Measurements from ENCODE around the gene BBS10. TPM values are rescaled to one million over a fixed set of nuclear protein-coding genes. Genes with fewer than 3 reads are reported as not detected.
"Not testable (repeated sequence)": the region's sequence is repeated elsewhere in the genome, so short reads cannot be mapped to it uniquely, and the experiment has no call there.

The BBS10 gene
- total RNA-seq, 1 donor from 2014 or later, result 10.9 TPM

DNA sequence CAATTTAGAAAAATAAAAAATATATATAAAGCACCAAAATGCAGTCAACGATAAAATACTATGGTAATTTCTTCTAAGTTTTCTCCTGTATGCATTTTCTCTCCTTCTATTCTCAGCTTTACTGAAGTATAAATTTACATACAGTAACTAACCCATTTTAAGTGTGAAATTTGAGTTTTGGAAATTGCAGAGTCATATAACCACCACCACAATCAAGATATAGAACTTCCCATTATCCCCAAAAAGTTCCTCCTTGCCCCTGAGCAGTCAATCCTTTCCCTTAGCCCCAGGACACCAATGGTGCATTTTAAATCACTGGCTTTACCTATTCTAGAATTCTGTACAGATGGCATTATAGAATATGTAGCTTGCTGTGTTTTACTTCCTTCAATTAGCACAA lies 31.0 kb upstream of the BBS10 start:
- no peaks in the 10 kb centered on the region for H3K9me3 Mint-ChIP-seq (ENCODE audit: unreplicated experiment)
- no peak overlapping the region for H3K4me3 Mint-ChIP-seq (ENCODE audit: unreplicated experiment)
- no peaks in the 10 kb centered on the region for H3K27me3 Mint-ChIP-seq (ENCODE audit: unreplicated experiment)
- peaks cover 7% of the 10 kb centered on the region for H3K36me3 Mint-ChIP-seq (ENCODE audit: unreplicated experiment)
- no peak for DNase-seq
- TF ChIP-seq, protein P1, sequence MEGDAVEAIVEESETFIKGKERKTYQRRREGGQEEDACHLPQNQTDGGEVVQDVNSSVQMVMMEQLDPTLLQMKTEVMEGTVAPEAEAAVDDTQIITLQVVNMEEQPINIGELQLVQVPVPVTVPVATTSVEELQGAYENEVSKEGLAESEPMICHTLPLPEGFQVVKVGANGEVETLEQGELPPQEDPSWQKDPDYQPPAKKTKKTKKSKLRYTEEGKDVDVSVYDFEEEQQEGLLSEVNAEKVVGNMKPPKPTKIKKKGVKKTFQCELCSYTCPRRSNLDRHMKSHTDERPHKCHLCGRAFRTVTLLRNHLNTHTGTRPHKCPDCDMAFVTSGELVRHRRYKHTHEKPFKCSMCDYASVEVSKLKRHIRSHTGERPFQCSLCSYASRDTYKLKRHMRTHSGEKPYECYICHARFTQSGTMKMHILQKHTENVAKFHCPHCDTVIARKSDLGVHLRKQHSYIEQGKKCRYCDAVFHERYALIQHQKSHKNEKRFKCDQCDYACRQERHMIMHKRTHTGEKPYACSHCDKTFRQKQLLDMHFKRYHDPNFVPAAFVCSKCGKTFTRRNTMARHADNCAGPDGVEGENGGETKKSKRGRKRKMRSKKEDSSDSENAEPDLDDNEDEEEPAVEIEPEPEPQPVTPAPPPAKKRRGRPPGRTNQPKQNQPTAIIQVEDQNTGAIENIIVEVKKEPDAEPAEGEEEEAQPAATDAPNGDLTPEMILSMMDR (IDR thresholded peaks at IDR 0.05; ENCODE audit: partially characterized antibody, unreplicated experiment), result no peak
- no peak overlapping the region for H3K27ac Mint-ChIP-seq (ENCODE audit: unreplicated experiment)
- no peaks in the 10 kb centered on the region for H3K4me1 Mint-ChIP-seq (ENCODE audit: low read depth, unreplicated experiment)

DNA sequence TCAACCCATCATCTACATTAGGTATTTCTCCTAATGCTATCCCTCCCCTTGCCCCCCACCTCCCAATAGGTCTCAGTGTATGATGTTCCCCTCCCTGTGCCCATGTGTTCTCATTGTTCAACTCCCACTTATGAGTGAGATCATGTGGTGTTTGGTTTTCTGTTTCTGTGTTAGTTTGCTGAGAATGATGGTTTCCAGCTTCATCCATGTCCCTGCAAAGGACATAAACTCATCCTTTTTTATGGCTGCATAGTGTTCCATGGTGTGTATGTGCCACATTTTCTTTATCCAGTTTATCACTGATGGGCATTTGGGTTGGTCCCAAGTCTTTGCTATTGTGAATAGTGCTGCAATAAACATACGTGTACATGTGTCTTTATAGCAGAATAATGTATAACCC lies 28.7 kb upstream of the BBS10 start:
- H3K4me3 Mint-ChIP-seq (ENCODE audit: unreplicated experiment); DNase-seq; H3K9me3 Mint-ChIP-seq (ENCODE audit: unreplicated experiment); H3K36me3 Mint-ChIP-seq (ENCODE audit: unreplicated experiment); H3K27ac Mint-ChIP-seq (ENCODE audit: unreplicated experiment); H3K4me1 Mint-ChIP-seq (ENCODE audit: low read depth, unreplicated experiment); H3K27me3 Mint-ChIP-seq (ENCODE audit: unreplicated experiment): not testable (repeated sequence)

DNA sequence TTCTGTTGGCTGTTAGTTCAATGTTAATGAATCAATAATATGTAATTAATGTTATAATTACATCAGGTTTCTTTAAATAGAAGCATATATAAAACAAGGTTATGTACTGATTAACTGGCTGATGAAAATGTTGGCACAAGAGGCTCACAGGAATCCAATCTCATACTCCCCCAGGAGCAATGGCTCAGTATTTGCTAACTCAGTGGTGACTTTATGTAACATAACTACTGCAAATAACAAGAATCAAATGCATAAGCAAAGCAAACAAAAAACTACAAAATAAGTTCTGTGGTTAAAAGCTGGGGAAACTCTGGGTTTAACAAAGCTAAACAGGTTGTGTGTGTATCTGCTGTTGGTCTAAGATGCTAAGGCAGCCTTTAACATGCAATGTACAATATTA lies 27.7 kb upstream of the BBS10 start:
- no peak overlapping the region for H3K4me3 Mint-ChIP-seq (ENCODE audit: unreplicated experiment)
- H3K36me3 Mint-ChIP-seq (ENCODE audit: unreplicated experiment), result peaks cover 7% of the 10 kb centered on the region
- H3K4me1 Mint-ChIP-seq (ENCODE audit: low read depth, unreplicated experiment), result no peaks in the 10 kb centered on the region
- no peak overlapping the region for H3K27ac Mint-ChIP-seq (ENCODE audit: unreplicated experiment)
- TF ChIP-seq, protein P1 (IDR thresholded peaks at IDR 0.05; ENCODE audit: partially characterized antibody, unreplicated experiment), result no peak
- DNase-seq, result no peak
- no peaks in the 10 kb centered on the region for H3K9me3 Mint-ChIP-seq (ENCODE audit: unreplicated experiment)
- no peaks in the 10 kb centered on the region for H3K27me3 Mint-ChIP-seq (ENCODE audit: unreplicated experiment)

DNA sequence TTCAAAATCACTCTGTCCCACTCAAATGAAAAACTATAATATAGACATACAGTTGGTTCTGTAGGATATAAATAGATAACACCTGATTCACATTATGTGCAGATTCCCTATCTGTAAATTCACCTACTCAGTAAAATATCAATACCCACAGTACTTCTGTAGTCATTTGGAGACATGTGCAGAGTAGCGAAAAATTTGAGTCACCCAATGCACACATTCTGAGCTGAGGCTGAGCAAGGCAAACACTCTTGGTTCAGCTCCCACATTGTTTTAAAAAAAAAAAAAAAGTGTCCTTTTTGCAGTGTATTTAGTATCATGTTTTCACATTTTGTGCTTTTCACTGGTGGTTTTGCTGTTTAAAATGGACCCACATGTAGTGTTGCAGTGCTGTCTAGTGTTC lies 27.3 kb upstream of the BBS10 start:
- H3K27ac Mint-ChIP-seq (ENCODE audit: unreplicated experiment), result no peak overlapping the region
- DNase-seq, result no peak
- TF ChIP-seq, protein P1 (IDR thresholded peaks at IDR 0.05; ENCODE audit: partially characterized antibody, unreplicated experiment), result no peak
- peaks cover 7% of the 10 kb centered on the region for H3K36me3 Mint-ChIP-seq (ENCODE audit: unreplicated experiment)
- H3K4me3 Mint-ChIP-seq (ENCODE audit: unreplicated experiment), result no peak overlapping the region
- H3K9me3 Mint-ChIP-seq (ENCODE audit: unreplicated experiment), result no peaks in the 10 kb centered on the region
- no peaks in the 10 kb centered on the region for H3K27me3 Mint-ChIP-seq (ENCODE audit: unreplicated experiment)
- no peaks in the 10 kb centered on the region for H3K4me1 Mint-ChIP-seq (ENCODE audit: low read depth, unreplicated experiment)

DNA sequence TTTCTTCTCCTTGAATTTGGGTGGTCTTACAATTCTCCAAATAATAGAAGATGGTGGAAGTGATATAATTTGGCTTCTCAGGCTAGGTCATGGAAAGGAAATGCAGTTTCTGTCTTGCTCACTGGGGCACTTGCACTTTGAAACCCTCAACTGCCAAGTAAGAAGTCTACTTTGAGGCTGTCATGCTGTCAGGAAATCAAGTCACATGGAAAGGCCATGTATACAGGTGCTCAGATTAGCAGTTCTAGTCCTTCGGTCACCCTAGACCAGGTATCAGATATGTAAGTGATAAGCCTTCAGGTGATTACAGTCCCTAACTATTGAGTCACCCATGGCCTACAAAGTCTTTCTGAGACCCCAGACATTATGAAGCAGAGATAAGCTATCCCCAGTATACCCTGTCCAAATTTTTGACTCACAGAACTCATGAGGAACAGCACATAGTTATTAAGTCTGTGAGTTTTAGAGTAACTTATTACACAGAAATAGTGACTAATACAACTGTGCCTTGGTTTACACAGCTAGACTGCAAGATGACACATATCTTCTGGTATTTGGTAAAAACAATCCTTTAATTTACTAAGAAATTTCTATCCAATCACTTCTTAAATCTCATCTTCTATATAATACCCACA lies 26.3 kb upstream of the BBS10 start:
- H3K27me3 Mint-ChIP-seq (ENCODE audit: unreplicated experiment), result no peaks in the 10 kb centered on the region
- no peak for DNase-seq
- no peak overlapping the region for H3K27ac Mint-ChIP-seq (ENCODE audit: unreplicated experiment)
- no peak overlapping the region for H3K4me3 Mint-ChIP-seq (ENCODE audit: unreplicated experiment)
- no peaks in the 10 kb centered on the region for H3K9me3 Mint-ChIP-seq (ENCODE audit: unreplicated experiment)
- peaks cover 10% of the 10 kb centered on the region for H3K36me3 Mint-ChIP-seq (ENCODE audit: unreplicated experiment)
- H3K4me1 Mint-ChIP-seq (ENCODE audit: low read depth, unreplicated experiment), result no peaks in the 10 kb centered on the region
- TF ChIP-seq, protein P1 (IDR thresholded peaks at IDR 0.05; ENCODE audit: partially characterized antibody, unreplicated experiment), result no peak
